GM20431 (cell line): Measurements from ENCODE around the gene PPFIA4.

Experiments used
- in situ Hi-C: fragments of 300-500 bp; cut with MseI, MboI; formaldehyde crosslinking; loops from one replicate; pipeline ENCODE4 v1.15.0; 2020; ENCODE audit warnings: low sequenced_read_pairs; ENCODE audit not compliant: unreplicated experiment

The PPFIA4 gene

DNA sequence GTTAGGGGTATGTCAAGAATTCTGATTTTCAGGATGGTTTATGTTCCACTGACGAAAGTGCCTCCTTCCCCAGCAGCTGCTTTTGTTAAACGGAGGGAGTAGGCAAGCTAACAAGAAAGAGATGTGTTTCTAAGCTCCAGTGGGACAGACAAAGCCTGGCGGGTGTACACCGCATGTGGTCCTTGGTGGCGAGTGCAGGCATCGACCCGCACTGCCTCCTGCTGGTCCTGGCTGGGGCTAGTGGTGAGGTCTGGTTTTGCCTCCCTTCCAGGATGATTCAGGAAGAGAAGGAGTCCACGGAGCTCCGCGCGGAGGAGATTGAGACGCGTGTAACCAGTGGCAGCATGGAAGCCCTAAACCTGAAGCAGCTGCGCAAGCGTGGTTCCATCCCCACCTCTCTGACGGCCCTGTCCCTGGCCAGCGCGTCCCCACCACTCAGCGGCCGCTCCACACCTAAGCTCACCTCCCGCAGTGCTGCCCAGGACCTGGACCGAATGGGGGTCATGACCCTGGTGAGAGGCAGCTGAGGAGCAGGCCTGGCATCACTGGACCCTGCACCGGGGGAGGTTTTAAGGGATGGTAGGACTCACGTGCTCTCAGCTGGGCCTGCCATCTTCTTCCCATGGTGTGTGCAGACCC, 29.0 kb downstream of the PPFIA4 start:
- in situ Hi-C loops: no loop called here

DNA sequence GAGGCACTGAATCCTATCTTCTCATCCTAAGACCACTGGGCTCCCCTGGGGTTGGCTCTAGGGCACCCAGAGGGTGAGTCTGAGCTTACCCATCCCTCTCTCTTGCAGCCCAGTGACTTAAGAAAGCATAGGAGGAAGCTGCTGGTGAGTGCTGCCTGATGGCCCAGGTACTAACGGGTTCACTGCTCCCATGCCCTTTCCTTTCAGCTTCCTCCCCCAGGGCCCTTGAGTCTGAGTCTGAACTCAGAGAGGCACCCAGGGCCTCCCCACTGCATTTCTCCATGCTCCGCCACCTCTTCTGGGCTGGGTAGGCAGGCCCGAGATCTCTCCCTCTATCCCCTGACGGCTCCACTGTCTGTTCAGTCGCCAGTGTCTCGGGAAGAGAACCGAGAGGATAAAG, 29.7 kb downstream of the PPFIA4 start:
- in situ Hi-C loops: no loop called here

DNA sequence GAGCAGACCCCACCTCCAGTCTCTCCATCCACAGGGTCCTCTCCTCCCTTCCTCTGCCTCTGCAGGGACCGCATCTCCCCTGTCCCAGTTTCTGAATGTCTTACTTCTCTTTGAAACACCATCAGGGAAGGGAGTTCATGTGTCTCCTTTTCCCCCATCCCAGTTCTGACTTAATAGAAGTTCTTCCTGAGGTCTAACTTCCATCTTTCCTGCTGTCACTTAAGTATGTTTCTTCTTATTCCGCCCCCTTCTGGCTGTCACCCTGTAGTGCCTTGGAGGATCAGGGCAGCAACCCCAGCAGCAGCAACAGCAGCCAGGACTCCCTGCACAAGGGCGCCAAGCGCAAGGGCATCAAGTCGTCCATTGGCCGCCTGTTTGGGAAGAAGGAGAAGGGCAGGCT, 30.2 kb downstream of the PPFIA4 start:
- in situ Hi-C loops: no loop called here

DNA sequence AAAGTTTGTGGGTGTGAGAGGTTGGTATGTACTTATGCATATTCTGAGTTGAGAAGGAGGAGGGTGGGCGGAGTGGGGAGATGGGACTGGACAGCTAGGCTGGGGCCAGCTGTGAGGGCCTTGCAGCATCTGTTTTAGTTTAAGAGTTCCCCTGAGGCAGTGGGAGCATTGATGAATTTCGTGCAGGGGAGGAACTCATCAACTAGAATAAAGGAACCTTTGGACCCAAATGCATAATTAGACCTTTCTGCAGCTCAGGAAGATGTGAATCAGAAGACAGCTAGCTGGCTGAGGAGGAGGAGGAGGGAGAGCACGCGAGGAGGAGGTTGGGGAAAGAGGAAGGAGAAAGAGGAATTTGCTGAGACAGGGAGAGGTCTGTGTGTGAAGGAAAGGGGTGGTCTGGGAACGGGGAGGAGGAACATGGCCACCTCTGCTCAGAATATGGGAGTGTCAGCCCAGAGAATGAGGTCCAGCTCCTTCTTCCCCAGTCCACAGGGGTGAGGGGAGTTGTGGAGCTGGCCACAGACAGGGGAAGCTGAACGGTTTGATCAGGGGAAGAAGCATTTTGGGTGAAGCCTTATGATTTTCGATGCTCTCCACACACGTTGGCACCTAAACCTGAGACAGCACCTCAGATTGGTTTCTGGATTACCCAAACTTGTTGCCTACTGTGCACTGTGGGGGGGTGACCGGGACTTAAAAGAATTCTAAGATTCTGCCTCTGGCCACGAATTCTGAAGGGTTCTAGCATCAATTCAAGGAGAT, 31.8 kb downstream of the PPFIA4 start:
- in situ Hi-C loops: no loop called here

DNA sequence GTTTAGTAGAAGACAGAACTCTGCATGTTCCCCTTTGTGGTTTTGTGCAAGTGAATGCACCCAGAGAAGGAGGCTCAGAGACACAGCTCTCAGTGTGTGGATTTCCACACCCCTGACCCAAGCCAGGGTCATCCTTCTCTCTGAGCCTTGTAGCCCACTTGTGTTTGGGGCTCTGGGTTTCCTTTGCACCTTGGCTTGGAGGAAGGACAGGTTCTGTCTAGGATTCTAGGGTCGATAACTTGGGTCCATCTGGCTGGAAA, 32.3 kb downstream of the PPFIA4 start:
- in situ Hi-C loops: no loop called here

DNA sequence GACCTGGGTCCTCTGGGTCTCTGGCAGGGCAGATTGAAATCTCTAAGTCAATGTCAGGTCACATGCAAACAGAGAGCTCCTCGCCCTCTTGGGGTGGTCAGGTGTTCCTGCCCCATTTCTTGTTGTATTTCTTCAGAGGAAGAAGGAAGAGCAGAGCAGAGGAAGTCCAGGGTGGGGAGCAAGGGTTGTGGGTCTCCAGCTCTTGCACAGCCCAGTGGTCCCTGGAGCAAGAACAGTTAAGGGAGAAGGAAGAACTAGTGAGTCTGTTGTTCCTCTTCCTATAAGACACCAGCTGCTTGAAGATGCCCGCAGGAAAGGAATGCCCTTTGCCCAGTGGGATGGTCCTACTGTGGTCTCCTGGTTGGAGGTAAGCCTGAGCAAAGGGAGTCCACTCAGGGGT, 33.2 kb downstream of the PPFIA4 start:
- in situ Hi-C loops: no loop called here

DNA sequence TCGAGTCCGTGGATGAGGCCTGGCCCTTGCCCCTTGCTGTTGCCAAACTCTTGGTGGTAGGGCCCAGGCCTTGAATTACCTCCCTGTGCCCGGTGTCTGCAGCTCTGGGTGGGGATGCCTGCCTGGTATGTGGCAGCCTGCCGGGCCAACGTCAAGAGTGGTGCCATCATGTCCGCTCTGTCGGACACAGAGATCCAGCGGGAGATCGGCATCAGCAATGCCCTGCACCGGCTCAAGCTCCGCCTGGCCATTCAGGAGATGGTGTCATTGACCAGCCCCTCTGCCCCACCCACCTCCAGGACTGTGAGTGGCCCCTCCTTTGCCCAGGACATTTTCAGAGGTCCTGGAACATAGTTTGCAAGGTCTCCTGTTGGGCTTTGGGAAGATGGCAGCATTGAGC, 33.8 kb downstream of the PPFIA4 start:
- in situ Hi-C loops: no loop called here

DNA sequence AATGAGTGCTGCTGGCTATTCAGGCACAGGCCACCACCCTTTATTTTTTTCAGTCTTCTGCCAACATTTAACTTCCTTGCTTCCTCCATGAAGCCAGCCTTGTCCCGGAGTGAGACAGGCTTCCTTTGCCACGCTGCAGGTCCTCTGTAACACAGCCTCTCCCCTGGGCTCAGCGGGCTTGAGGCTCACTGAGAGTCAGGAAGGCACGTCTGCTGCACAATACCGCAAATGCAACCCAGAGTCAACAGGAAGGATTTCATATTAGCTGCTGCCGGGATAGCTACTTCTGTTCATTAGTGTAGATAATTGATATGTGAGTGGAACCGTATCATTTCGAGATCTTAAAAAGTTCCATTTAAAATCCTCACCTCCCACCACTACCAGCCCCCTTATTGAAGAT, 37.0 kb downstream of the PPFIA4 start:
- in situ Hi-C loops: no loop called here

DNA sequence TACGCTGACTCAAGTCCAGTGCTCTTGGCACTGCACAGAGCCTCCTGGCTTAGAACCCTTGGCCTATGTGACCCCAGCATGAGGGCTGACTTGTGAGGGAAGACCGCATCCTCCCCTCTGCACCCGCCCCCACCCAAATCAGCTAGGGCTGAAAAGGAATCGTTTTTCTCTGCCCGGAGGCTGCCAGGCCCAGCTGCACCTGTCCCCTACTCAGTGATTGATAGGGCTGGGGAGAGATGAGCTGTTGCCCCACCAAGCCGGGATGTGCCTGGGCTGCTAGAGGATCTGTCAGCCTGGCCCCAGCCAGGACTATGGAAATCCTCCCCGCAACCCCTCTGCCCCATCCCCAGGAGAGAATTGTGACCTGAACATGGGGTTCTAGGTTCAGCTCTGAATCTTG, 38.9 kb downstream of the PPFIA4 start:
- in situ Hi-C loops: no loop called here

DNA sequence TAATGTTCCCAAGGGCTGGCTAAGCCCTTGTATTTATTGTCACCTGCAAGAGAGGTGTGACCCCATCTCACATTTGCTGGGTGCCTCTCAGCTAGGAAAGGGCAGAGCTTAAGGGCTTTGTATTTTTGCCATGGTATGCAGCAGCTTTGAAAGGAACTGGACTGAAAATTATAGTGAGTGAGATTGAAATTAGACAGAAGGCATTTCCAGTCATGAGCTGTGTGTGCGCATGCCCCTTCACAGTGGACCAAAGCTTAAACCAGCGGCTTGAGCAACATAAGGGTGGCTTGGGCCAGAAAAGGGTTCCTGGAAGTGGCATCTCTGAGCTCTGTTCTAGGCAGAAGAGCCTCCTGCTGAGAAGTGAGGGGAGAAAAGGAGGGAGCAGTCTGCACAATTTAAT, 39.7 kb downstream of the PPFIA4 start:
- in situ Hi-C loops: no loop called here

DNA sequence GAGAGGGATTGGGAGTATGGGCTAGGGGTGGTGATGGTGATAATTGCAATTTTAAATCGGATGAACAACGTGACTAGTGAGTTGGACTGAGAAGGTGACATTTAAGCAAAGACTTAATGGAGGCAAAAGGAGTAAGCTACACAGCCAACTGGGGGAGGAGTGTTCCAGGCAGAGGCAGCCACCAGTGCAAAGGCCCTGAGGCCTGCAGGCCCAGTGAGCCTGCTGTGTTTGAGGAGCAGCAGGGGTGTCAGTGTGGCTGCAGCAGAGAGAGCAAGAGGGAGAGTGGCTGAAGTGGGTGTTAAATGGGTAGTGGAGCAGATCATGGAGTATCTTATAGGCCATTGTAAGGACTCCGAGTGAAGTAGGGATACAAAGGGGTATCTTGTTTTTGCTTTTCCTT, 40.7 kb downstream of the PPFIA4 start:
- in situ Hi-C loops: no loop called here

DNA sequence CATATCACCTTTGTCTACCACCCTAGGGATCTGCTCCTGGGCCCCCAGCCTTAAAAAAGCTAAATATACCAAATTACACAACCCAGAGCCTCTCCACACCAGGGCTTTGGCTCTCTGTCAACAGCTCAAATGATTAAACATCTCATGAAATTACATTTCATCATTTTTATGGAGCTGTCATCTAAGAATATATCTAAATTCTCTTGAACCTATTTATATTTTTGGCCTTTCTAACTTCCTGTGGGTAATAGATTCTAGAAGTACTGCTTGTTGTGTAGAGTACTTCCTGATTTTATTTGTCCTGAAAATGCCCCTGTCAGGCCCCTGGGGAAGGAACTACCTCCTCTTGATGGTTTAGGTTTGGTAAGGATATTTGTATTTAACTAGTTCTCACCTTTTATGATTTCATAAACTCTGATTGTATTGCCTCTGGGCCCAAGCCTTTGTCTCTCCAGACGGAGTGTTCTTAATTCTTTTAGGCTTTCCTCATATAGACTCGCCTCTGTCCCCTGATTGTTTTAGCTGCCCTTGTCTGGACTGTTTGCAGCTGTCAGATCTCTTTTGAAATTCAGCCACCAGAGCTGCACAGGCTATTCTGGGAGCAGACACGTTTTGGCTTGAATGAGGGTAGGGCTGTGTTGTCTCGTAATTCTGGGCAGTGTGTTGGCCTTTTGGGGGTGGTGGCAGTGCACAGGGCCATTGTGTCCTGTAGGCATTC, 42.9 kb downstream of the PPFIA4 start:
- in situ Hi-C loops: no loop called here

DNA sequence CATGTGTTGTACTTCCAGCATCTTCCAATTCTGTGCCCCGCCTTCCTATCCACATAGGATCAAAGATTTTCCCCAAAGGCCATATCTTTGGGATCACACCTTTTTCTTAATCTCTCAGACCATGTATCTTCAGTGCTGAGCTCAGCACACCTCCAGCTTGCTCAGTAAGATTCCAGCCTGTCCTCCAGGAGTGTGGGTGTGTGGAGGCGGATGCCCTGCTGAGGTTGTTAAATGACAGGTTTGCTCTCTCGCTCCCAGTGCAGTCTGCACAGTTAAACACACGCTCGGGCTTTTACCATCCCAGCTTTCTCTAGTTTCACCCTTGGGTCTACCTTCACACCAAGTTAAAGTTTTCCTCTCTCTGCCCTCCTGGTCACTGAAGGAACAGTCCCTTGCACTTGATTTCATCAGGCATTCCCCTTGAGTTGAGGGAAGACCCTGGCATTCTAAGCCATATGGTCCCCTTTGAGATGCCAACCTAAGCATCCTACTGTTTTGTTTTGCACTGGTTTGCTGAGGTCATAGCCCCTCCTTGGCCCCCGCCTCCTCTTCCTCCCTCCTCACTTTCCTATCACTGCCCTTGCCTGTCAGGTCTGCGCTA, 45.8 kb downstream of the PPFIA4 start:
- in situ Hi-C loops: no loop called here

DNA sequence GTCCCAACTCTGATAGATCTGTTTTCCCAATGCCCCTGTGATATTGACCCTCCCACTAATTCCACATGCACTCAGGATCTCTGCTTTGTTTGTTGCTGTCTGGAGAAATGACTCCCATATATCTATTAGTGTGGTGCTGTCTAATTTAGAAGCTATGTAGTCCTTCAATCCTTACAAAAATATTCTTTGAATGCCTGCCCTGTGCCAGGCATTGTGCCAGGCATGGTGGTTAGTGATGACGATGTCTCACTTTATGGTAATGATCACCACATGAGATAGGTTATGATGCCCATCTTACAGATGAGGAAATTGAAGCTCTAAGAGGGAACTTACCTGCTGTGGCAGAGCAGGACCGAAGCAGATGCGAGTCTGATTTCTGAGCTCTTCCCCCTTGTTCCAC, 46.6 kb downstream of the PPFIA4 start:
- in situ Hi-C loops: no loop called here

DNA sequence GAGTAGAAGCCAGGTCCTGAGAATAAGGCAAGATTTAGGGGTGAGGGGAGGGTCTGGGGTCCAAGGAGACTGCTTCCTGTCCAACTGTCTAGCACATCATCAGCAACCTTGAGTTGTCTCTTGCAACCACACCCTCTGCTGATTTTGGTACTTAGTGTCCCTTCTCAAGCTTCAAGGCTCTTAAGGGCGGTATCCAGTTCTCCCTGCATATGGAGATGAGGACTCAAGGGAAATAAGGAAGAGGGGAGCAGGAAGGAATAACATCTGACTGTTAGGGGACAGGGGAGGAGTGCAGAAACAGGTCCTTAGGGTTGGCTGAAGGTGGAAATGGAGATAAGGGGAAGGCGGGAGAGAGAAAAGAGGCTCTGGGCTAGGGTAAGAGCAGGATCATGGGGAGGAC, 47.2 kb downstream of the PPFIA4 start:
- in situ Hi-C loops: no loop called here

DNA sequence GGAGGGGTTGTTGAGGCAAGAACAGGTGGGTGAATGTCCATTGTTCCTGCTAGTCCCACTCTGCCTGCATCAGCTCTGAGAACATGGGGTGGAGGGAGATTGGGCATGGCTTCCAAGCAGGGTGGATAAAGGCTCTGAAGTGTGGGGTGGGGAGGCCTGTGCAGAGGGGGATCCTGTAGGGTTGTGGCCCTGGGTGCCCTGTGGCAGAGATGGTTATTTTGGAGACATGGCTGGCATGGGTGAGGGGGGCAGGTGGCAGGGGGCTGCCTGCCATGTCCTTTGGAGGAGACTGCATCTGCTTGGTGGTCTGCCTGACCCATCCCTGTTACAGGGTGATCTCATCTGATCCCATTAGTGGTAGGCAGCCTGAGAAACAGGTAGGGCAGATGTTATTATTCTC, 48.3 kb downstream of the PPFIA4 start:
- in situ Hi-C loops: no loop called here

DNA sequence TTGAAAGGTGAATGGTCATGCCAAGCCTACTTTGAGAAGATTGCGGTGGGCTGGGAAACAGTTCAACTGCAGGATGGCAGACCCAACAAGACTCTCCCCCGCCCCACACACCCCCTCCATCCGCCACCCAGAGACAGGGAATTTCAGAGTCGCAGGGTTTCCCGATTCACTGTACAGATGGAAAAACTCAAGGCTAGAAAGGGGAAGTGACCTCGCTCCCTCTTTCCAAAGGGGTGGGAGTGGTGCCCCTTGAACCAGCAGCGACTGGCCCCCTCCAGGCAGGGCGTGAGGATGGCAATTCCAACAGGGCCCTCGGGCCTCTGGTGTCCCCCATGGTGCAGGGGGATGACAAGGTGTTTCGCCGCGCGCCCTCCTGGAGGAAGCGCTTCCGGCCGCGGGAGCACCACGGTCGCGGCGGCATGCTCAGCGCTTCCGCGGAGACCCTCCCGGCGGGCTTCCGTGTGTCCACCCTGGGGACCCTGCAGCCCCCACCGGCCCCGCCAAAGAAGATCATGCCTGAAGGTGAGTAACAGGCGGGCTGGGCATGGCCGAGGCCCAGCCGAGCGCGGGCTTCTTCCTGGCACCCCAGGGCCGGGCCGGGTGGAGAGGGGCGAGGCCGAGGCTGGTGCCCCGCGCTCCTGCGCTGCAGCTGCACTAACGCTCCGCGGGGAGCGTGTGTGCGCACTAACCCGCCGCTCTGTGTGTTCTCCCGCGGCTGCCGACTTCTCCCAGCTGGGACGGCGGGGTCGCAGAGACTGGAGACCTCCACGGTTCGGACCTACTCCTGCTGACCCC, 49.1 kb downstream of the PPFIA4 start:
- in situ Hi-C loops: no loop called here

DNA sequence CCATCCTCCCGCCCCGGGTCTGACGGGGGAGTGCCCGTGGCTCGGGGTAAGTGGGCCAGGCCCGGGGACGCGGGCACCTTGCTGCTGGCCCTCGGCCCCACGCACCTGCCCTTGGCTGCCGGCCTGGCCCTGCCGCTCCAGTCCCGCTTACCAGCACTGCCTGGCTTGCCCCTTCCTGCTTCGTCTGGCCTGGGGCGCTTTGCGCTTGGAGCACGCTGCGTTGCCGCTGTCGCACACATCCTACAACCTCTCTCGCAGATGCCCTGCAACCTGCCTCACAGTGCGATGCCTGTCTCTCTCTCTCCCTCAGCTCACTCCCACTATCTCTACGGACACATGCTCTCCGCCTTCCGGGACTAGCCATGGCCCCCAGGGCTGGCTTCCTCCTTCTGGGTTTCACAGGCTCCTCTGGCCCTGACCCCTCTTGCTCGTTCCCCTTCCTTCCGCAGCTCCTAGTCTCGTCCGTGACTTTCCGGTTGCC, 49.8 kb downstream of the PPFIA4 start:
- in situ Hi-C loops: no loop called here

DNA sequence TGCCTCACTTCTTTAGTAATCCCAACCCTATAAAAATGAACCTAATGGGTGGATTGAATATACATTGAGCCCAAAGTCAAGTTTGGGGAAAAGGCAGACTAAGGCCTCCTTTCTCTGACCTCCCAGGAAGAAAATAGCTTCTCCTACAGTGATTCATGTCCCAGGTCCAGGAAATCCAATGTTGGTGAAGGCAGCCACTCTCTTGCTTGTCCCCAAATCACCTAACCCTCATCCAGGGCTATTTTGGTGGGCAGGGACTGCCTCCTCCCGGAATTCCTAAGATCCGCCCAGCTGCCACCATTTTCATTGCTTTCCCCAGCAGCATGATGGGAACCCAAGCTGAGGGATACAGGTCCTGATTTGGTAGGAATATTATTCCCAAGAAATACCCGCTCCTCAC, 51.1 kb downstream of the PPFIA4 start:
- in situ Hi-C loops: no loop called here

DNA sequence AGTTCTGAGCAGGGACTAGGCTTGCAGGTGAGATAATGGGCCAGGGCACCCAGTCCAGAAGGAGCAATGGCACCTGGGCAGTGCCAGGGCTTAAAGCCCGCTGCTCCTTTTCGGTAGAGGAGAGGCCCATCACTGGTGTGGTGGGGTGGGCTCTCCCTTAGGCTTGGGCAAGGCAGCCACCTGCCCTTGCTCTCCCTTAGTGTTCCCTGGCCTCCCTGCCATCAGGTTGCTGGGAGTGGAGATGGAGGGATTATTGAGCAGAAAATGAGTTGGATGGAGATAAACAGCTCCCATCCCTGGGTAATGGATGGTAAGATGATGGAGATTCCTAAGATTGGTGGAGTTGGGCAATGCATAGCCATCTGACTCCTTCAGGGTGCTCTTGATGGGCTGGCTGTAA, 51.7 kb downstream of the PPFIA4 start:
- in situ Hi-C loops: no loop called here
